ENCODE results near the gene TINCR.

The TINCR gene

DNA sequence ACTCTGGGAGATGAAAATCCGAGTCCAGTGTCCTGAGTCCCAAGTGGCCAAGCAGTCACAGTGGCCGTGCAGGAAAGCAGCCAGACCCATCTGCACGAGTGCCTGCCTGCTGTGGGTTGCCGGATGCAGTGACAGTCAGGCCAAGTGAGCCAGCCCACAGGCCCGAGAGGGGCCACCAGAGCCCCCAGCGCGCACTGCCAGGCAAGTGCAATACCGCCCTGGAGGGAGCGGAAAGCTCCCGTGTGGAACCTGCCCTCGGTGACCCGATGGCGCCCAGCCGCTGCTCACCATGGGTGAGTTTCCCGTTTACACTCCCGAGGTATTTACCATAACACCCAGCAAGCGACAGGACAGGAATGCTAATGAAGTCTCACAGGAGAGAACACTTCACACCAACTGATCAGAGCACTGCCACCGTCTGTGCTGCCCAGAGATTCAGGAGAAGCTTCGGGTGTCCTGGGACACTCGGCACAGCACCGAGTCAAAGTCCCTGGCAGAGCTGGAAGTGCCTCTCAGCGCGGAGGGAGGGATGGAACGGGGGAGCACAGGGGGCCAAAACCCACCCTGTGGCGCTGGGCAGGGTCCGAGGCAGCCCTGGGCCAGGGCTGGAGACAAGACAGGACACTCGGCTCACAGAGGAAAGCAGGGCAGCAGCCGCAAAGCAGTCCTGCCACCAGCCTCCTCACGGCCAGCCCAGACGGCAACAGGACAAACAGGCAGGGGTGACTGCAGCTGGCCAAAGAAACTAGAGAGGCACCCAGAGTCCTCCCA lies 21.3 kb upstream of the TINCR start:
- no peak for DNase-seq

DNA sequence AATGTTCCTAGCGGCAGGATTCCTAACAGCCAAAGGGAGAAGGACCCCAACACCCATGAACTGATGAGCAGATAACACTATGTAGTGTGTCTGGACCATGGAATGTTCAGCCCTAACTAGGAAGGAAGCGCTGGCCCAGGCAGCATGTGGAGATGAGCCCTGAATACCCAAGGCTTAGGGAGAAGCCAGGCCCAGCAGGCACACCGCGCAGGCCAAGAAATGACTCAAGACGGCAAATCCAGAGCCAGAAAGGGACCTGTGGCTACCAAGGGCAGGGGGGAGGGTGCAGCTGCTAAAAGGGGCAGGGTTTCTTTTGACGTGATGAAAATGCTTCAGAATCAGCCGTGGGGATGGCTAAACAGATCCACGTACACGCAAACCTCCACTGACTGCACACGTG lies 20.7 kb upstream of the TINCR start:
- no peak for DNase-seq

DNA sequence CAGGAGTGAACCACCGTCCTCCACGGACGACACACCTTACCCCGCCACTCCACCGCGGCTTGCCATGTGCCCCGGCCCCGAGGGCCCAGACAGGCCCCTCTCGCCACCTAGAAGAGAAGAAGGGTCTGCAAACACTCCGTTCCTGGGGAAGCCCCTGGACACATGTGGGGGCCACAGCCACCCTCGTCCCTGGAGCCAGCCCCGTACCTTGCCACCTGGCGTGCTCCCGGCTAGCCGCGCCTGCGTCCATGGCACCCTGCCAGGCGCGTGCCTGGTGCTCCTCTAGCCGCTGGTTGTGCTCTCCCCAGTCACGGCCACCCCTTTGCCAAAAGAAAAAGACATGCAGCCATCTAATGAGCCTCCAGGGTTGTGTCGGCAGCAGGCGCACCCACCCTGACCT lies 19.9 kb upstream of the TINCR start:
- no peak for DNase-seq

DNA sequence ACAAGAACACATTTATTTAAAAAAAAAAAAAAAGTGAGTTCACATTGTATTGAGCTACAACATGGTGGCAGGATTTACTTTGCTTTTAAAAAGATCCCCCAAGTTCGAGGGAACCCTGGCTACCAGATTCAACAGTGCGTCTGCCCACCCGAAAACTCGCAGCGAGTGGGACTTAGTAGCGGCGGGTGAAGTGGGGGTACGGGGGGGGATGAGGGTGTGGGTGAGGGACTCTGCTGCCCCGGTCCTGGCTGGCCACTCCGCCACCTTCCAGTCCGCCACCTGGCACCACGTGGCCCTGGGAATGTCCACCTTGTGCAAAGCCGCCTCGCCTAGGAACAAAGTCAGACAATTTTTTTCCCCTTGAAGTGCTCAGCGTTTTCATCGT lies 19.3 kb upstream of the TINCR start:
- no peak for DNase-seq

DNA sequence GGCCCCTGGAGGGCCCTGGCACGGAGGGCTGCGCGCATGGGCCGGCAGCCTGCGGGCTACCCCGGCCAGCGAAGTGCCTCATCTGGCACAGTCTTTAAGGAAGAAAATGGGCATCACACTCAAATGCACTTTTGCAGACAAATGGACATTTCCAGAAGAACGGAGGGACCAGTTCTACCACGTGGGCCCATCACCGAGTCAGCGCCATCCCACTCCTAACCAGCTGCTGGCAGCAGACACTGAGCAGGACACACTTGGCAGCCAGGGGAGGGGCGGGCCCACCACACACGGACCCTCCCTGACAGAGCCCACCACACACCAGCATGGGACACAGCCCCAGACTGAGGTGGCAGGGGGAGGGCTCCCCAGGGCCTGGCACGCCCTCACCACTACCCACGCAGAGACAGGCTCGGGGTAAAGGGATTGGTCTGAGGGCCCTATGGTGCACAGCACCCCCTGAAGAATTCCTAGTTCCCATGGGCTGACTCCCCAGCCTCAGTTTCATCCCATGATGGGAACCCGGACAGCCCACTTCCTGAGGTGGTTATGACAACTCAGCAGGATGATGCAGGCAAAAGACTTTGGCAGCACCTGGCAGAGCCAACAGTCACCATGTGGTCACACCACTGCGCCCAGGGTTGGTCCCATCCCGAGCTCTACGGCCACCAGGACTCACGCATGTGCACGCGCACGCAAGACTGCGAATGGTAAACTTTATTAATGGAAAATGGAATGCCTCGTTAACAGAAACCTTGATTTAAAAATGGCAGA lies 18.7 kb upstream of the TINCR start:
- DNase-seq = no peak

DNA sequence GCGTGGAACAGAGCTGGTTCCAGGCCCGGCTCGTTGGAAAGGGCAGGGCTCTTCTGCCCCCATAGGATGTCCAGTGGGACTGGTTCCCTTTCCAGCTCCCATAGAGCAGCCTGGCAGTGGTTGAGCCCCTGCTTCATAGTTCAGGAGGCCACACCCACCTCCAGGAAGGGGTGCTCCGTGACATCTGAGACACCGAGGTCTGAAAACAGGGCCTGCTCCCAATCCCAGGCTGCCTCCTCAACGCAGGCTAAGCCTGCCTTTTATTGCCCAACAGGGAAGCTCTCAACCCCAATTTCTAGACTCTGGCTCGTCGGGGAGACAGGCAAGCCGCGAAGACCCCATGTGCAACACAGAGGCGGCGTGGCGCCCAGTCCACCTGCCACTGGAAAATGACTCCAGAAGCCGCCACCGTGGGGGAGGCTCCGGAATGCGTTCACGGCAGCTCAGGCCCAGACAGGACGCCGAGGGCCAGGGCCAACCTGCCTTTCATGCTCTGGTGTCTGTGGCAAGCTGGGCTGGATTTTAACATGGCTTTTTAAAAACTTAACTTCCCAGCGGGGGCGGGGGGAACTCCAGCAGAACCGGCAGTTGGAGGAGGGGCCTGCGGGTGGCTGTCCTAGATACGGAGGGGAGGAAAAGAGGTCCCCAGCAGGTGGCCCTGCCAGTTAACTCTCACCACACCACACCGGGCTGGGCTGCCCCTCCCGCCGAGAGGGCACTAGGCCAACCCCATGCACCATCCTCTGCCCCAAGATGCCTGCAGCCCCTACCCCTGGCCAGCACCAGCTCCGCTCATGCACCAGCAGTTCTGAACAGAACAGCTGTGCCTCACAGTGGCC lies 17.9 kb upstream of the TINCR start:
- DNase-seq = peak; percentile 30 to 40

DNA sequence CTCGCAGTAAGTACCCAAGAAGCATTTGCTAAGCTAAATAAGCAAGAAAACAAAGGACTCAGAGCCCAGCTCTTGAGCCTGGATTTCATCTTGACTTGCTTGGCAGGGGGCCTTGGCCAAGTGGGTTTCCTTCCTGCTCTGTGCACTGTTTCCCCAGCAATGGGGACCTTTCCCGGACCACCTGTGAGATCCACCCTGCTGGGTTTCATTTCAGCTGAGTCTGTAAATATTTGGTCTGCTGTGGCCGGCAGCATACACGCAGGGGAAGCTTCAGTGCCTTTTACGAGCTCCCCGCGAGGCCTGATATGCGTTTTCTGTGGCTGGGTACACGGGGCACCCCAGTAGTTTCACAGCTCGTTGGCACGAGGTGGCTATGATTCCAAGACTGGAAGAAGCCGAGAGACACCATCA lies 12.4 kb upstream of the TINCR start:
- no peak for DNase-seq

DNA sequence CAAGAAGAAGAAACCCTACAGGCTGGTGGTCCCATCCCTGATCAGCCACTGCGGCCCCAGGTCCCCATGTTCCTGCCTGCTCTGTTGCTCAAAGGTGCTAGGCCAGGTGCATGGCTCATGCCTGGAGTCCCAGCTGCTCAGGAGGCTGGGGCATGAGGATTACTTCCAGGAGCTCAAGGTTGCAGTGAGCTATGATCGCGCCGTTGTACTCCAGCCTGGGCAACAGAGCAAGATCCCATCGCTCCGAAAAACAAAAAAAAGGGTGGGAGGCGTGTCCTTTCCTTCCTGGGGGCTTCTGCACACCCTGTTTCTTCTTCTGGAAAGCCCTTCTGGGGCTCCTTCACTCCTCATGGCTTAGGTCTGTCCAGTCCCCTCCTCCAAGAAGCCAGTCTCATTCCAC lies 11.9 kb upstream of the TINCR start:
- DNase-seq = no peak

DNA sequence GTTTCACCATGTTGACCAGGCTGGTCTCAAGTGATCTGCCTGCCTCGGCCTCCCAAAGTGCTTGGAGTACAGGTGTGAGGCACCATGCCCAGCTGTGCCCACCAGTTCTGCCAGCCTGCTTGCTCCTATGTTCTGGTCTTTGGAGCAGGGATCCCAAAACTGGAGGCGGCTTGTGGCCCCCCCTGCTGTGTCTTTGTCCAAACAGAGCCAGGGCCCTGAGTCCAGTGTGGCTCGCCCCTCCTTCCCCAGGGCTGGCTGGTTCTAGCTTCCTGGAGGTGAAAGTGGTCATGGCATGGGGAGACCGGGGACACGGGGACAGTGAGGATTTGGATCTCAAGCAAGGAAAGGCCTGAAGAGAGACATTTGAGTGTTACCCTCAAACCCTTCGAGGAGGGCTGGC lies 11.5 kb upstream of the TINCR start:
- DNase-seq = no peak

DNA sequence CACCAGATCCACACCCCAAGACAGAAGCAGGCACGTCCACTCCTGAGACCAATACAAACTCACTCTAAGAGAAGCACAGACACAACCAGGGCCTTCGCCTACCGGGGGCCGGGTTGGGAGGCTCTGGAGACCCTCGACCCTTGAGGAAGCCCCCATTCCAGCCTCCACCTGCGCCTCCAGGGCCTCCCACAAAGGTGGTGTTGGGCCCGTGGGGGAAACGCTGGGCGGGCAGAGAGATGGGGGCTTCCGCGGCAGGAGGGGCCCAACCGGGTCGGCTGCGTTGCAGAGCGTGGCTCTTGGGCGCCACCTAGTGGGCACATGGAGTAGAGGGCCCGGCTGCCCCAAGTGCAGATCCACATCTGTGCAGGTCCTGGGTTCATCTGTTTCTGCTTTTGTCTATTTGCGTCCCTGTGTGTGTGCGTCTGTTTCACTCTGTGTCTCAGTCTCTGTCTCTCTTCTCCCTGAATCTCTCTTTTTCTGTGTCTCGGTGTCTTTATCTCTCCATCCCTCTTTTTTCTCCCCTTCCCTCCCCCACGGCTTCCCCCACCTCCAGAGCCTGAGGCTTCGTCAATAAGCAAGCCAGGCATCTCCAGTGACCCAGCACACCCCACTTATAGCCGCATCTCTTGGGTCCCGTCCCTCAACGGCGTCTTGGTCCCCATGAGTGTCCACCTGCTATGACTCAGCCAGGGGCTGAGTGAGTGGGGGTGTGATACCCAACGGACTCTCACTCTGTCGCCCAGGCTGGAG lies 10.5 kb upstream of the TINCR start:
- DNase-seq = peak; percentile 53

DNA sequence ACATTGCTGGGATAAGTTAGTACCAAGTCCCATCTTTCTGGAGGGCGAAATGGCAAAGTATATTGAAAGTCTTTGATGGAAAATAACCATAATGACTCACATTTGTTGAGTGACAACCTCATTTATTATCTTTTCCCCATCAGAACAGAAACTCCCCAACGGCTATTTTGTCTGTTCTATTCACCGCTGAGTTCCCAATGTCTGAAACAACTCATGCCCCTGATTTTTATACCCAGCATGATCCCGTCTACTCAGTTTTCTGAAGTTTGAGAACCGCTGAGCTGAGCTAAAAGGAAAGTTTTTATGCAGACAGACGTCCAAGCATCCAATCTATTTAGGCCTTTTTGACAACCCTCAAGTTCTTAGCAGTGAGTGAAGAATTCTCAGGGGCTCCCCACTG lies 7.8 kb upstream of the TINCR start:
- no peak for DNase-seq

DNA sequence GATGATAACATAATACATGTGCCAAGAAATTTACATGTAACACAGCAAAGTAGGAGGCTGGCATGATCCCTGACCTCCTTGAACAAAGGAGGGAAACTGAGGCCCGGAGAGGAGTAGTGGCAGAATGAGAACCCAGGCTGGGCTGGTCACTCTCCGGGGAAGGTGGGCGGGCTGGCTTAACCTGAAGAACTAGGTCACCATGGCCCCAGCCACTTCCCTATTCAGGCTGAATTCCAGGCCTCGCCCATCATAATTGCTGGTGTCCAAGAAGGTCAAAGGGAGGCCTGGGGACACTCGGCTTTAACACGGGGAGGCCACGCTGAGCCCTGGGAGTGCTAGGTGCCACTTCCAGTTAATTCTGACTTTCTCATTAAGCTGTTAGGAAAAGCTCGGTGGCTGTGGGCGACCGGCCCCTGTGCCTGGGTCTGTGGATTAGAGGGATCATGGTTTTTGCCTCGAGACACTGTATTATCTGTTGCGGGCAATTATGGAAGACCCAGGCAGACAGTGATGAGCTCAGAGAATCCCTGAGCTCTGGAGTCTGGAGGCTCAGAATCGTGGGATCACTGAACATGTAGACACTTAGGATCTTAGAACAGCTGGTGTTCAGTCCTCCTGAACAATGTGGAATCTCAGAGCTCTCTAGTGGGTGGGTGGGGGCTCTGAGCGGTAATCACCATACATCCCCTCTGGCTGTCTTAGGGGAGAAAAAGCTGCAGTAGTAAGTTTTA lies 5.0 kb upstream of the TINCR start:
- no peak for DNase-seq

DNA sequence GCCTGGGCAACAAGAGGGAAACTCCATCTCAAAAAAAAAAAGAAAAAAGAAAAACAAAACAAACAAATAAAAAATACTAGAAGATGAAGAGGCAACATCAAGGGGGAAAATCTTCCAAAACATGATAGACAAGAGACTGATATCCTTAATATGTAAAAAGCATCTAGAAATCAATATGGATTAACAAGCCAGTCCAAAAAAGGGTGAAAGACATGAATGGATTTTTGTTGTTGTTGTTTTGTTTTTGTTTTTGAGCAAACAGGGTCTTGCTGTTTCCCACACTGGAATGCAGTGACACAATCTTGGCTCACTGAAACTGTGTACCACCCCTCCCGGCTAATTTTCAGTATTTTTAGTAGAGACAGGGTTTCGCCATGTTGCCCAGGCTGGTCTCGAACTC lies 4.0 kb upstream of the TINCR start:
- no peak for DNase-seq

DNA sequence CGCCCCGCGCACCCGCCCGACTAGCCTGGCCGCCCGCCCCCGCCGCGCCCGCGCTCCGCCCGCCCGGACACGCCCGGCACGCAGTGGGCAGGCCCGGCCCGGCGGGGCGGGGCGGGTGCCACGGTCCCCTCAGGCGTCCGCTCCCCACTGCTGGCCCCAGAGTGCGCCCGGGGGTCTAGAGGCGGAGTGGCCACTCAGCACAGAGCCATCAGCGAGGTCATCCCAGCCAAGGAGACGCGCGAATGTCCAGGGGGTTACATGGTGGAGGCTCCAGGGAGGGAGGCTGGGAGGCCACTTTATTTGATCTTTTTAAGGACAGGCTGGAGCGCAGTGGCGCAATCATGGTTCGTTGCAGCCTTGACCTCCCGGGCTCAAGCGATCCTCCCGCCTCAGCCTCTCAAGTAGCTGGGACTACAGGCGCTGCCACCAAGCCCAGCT lies 236 bp upstream of the TINCR start:
- DNase-seq = no peak

DNA sequence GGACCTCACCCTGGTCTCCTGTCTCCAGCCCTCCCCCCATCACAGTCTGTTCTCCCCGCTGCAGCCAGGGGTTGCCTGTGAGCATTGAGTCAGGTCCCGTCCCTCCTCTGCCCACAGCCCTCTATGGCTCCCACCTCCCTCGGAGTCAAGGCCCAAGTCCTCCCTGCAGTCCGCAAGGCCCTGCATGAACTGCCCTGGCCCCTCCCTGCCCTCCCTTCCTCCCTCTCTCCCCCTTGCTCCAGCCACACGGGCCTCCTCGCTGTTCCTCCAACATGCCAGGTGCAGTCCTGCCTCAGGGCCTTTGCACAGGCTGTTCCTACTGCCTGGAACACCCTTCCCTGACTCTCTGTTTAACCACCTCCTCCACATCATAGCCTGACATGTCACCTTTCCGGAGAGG lies 2.8 kb downstream of the TINCR start:
- DNase-seq = no peak

DNA sequence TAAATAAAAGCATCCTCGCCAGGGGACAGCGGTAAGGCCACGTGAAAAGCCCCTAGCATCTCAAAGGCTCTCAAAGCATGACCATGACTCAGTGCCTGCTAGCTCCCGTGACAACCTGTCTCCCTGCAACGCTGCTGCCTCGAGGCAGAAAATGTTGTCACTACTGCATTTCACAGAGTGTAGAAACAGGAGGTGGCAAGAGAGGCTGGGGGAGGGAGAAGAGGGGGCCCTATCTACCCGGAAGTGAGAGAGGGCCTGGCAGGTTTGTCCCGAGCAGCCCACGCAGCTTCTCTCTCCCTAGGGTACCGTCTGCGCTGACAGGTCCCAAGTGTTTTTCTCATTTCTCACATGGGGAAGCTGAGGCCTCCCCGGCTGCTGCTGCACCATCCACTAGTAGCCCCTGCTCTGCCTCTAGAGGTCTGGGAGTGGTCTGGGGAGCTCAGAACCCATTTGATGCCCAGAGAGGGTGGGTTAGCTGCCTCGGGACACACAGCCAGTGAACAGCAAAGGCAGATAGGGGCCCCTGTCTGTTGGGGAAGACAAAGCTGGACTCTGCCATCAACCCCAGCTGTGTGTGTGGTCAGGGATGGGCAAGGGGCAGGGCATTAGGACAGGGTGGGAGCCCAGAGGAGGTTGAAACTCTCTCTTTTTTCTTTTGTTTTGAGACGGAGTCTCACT lies 3.7 kb downstream of the TINCR start:
- DNase-seq = no peak

DNA sequence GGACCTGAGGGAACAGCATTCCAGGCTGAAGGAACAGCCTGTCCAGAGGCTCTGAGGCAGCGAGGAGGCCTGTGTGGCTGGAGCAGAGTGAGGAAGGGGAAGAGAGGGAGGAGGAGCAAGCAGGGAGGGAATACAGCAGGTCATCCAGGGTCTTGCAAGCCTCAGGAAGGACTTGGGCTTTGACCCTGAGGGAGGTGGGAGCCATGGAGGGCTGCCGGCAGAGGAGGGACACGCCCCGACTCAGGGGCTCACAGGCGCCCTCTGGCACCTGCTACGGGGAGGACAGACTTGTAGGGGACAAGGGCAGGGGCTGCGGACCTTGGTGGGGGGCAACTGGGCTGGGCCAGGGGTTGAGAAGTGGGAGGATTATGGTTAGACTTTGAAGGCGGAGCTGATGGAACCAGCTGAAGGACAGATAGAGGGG lies 4.7 kb downstream of the TINCR start:
- DNase-seq = no peak

DNA sequence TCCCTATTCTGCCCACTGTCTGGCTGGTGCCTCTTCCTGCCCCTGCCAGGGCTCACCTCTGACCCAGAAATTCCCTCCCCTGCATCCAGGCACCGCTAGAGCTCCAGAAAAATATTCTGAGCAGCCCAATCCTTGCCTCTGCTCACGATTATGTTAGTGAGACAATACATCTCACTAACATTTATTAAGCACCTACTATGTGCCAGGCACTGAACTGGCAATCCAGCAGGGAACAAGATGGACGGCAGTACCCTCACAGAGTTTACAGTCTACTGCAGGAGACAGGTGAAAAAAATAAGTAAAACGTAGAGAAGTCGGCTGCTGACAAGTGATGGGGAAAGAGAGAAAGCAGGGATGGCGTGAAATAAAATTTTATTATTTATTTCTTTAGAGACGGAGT lies 5.5 kb downstream of the TINCR start:
- DNase-seq = no peak

DNA sequence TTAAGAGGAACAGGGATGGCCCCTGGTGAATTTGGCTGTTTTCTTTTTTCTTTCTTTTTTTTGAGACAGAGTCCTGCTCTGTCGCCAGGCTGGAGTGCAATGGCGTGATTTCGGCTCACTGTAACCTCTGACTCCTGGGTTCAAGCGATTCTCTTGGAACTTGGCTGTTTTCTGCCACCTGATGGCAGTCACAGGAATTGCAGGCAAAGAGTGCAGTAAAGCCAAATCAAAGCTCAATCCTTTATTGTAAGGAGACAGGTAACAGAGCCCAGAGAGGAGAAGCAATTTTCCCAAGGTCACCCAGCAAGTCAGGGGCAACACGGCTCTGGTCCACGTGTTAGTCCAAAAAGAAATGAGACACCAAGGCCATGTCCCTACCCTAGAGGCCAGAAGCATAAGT lies 6.2 kb downstream of the TINCR start:
- no peak for DNase-seq

DNA sequence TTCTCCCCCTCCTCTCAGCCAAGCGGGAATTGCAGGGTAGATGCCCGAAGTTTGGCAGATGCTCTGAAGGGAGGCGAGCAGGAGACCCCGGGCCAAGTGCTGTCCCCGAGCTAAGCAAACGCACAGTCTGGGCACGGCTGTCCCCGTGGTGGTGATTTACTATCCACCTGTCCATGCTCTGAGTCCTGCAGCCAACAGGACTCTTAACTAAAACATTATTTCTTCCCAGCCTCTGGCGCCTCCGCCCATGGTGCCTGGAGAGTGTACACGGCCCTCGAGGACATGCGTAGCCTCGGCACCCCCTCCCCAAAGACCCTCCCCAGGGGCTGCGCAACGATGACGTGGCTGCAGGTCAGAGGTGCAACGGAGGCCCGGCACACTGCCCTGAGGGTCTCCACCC lies 7.6 kb downstream of the TINCR start:
- DNase-seq = no peak

DNA sequence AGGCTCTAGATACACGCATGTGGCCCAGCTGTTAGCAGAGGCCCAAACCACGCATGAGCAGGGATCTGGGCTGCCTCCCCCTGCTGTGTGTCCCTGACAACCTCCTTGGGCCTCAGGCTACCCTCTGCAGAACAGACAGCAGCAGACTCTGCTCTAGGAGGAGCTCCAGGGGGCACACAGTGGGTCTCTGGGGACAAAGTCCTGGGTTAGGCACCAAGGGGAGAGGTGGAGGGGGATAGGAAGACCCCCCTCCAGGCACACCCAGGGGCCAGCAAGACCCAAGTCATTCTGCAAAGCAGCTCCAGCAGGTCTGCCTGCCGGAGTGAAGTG lies 8.0 kb downstream of the TINCR start:
- no peak for DNase-seq

All from activated CD4-positive, alpha-beta T cell treated with anti-CD3 and anti-CD28 coated beads, Interleukin-2, amount 50 U/mL, for 4 hours (primary cell).